NCI-H446 (cell line): Measurements from ENCODE around the gene ZNF212.

Experiments used
- DNase-seq, 2 experiments: peaks; one replicate each; lab custom pipeline; 2025; lab: John Stamatoyannopoulos, UW

Gene ZNF212

DNA sequence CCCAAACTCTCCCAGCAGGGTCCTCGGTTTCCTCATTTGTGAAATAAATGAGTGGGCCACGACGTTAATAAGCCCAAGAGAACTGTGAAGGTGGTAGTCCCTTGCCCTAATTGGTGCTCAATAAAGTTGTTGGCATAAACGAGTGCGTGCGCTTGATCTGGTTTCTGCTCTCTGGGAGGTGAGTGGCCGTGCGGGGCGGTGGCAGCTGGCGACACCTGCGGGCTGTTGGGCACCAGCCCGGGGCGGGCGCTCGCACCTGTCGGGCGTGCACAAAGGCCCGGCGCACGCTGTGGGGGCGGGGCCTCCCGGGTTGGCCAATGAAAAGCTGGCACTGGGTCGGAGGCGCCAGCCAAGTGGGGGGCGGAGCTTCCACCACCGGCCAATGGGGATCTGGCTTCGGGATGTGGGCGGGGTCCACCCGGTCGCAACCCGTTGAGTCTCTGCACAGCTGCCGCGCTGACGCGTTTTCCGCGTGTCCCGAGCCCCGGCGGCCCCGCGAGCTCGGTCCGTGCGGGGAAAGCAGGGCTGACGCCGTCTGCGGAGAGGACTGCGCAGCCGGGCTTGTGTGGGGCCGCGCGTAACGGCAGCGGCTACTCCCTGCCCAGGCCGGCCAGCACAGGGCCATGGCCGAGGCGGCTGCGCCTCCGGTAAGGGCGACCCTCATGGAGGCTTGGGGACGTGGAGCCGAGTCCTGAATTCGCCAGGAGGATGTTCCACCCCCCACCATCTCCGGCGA lies 45.6 kb downstream of the ZNF212 start:
- DNase-seq = peak; percentile 81 to 93

DNA sequence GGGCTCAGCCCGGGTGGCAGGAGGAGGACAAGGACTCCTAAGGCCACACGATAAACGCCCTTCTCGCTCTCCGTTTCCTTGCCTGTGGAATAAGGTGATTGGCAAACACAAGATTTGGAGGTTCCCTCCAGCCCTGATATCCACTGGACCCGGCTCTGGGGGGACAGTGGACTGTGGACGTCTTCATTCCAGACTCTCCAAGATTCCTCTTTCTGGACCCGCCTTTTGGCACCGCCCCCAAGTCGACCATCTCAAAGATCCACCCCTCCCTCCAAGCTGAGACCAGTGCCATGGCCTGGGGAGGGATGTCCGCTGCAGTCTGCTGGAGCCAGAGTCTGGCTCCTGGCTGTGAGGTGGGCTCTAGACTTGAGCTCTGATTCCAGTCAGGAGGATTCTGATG lies 46.2 kb downstream of the ZNF212 start:
- peak in 1 of 2 experiments; percentile 11 for DNase-seq

DNA sequence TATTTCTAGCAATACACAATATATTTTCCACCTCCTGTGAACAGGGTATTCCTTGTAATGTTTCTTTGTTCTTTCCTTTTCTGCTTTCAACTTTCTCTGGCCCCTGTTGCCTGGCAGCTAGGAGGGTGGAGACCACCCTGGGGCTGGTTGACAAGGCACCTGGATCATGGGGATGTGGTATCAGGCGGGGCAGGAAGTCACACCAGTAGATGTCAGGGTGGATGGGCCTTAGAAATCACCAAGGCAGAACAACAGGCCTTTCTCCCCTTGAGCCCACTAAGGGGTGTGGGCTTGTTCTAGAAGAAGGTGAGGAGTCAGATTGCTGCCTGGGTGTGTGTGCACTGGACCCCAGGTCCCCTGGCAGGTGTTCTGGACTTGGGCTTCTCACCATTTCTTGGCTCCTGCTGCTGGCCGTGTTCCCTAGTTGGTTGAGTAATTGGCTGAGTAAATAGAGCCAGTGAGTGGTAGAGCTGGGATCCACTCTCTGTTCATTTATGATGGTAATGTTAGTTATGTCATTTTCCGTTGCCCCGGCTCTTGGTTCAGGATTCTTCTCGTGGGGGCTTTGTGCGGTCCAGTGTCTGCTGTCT lies 47.5 kb downstream of the ZNF212 start:
- DNase-seq = no peak

DNA sequence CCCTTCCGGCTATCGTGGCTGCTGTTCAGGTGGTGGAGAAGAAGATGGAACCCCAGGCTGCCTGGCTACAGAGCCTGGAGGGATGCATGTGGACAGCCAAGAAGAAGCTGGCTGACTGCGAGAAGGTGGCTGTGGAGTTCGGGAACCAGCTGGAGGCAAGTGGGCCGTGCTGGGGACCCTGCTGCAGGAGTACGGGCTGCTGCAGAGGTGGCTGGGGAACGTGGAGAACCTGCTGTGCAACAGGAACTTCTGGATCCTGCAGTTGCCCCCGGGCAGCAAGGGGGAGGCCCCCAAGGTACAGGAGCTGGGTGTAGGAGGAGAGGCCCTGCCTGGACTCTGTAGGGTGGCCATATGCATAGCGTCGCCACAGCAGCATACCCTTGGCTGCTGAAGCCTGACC lies 48.2 kb downstream of the ZNF212 start:
- no peak for DNase-seq

DNA sequence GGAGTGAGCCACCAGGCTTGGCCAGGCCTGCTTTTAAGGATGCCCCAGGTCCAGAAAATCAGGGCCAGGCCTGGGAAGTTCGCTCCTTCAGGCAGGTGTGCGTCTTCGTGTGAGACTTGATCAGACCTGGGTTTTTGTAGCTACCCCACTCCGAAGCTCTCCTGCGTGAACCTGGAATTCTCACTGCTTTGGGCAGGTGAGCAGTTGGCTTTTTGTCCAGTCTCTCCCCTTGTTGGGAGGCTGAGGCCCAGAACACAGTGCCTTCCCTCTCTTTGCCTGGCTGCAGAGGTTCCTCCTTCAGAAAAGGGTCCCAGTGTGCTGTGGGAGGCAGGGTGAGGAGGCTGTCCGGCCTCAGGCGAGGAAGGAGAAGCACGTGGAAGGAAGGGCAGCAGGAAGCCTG lies 49.8 kb downstream of the ZNF212 start:
- DNase-seq = no peak

DNA sequence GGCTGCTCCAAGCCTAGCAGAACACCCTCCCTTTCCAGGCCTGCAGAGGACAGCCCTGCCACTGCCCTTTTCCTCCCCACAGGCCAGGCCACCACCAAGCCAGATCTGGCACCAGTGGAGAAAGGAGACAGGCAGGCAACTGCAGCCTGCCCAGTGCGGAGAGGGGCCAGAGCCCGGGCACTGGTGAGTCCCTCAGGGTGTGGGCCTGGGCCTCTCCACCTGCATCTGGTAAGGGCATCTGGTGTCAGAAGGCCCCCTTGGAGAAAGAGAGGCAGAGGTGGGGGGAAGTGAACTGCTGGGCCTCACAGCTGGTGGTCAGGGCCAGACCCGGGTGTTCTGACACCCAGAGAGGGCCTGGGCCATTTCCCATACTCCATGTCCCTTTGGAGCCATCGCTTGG lies 50.4 kb downstream of the ZNF212 start:
- no peak for DNase-seq

DNA sequence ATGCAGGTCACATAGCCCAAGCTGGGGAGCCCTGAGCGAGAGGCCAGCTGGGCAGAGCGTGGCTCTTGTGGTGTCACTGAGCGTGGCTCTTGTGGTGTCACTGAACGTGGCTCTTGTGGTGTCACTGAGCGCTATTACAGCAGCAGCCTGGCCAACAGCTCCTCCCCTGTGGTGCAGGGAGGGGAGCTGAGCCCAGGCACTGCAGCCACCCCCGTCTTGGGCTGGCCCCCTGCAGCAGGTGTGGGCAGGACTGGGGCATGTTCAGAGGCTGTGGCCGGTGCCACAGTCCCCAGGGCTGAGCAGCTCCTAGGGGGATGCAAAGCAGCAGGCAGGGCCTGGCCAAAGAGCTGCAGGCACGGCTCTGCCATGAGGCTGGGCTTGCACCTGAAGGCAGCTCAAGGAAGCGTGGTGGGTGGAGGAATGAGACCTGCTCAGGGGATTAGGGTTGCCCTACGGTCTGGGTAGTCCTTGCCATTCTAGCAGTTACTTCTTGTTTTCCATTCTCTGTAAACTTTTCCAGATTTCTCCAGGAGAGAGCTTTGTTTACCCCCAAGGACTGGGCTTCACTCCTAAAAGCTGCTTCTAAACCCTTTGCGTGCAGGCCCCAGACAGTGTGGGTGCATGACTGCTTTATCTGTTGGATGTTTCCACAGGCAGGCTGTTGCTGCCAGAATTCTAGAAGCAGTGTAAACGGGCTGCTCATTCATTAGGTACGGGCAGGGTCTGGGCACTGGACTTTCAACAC lies 51.8 kb downstream of the ZNF212 start:
- DNase-seq = no peak

DNA sequence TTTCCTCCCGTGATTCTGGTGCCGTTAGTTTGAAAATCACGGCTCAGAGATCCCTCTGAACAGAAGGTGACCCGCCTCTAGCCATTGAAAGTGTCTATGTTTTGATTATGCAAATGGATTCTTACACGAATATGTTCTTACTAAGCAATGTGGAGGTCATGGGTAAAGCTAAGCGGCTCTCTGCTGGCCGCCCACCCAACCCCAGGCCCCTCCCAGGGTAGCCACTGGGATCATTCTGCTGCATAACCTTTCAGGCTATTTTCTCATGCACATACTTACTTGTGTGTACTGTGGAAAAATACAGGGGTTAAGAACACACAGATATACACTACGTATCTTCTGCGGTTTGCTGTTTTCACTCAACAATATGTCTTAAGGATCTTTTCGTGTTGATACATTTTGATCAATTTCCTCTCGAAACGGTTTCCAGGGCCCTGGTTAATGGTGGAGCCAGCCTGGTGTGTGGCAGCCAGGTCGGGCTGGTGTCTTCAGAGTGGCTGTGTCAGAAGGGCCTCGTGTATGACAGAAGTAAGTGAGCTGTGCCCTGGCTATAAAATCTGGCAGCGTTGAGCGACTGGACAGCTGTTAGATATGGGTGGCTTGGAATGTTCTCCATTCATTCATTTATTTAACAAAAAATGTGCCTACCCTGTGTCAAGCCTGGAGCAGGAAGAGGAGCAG lies 52.5 kb downstream of the ZNF212 start:
- DNase-seq = no peak

DNA sequence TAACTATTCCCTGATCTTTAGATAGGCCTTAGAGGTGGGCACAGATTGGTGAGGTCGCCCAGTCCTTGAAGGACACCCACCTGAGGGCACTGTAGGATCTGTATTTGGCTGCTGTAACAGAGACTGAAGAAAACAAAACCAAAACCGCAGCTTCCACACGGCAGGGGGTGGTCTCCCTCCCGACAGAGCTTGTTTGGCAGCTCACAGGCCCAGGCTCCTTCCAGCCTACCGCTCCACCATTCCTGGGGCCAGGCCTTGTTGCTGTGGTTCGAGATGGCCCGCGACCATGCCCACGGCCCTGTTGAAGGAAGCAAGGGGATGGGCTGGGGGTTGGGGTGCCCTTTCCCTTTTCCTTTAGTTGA lies 53.0 kb downstream of the ZNF212 start:
- DNase-seq = no peak

DNA sequence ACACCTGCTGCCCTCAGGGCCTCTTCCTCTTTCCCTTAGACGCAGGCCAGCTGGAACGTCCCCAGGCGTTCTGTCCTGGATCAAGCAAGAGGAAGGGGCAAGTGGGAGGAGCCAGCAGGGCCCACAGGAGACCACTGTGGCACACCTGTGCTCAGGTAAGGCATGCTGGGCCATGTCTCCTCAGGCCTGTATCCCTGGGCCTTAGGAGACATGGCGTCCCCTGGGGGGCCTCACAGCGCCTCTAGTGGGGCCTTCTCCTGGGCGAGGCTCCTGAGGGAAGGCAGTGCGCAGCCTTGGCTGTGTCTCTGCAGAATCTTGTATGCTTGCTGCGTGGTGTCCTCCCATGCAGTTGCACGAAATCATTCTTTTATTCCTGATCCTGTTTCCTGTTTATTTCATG lies 53.9 kb downstream of the ZNF212 start:
- no peak for DNase-seq

DNA sequence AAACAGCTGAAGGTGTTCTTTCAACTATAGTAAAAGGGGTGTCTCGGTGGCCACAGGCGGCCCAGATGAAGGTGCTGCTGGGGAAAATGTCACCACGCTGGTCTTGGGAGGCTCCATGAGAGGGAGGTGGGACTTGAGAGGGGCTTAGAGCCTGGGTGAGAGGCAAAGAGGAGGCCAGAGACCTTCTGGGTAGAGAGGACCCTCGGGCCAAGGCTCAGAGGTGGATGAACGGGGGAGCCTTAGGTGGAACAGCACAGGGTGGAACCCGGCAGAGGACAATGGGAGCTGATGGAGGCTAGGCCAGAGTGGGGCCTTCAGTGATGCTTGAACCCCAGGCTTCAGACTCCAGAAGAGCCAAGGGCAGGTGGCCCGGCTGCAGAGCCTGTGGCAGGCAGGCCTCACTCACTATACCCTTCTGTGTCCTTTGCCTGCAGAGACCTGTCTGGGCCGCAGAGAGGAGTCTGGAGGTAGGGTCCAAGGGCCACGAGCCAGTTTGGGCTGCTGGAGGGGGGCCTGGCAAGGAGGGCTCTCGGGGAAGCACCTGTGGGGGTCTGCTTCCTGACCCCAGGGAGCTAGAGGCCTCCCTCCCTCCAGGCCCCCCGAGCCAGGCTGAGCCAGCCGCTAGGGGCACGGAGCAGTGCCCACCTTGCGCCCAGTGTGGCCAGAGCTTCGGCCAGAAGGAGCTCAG lies 54.6 kb downstream of the ZNF212 start:
- no peak for DNase-seq

DNA sequence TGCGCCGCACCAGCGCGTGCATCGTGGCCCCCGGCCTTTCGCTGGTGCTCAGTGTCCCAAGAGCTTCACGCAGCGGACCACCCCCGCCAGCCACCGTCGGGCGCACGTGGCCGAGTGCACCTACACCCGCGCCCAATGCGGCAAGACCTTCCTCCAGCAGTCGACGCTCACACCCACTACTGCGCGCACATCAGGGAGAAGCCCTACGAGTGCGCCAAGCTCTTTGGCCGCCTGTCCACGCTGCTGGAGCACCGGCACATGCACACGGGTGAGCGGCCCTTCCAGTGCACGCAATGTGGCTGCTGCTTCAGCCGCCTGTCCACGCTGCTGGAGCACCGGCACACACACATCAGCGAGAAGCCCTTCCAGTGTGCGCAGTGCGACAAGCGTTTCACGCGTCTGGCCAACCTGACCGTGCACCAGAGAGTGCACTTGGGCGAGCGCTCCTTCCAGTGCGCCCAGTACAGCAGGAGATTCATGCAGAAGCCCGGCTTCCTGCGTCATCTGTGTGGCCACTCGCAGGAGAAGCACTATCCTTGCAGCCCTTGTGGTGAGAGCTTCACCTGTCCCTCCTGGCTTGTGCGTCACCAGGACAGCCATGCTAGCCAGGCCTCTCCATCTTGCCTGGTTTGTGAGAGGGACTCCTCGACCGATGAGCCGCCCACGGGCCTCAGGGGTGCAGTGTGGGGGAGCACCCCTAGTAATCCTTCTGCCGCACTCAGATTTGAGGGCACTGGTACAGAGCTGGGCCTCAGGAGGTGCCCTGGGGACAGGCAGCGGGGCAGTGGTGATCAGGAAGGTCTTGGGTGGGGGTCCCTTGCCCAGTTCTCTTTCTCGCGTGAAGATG lies 55.4 kb downstream of the ZNF212 start:
- DNase-seq = no peak

DNA sequence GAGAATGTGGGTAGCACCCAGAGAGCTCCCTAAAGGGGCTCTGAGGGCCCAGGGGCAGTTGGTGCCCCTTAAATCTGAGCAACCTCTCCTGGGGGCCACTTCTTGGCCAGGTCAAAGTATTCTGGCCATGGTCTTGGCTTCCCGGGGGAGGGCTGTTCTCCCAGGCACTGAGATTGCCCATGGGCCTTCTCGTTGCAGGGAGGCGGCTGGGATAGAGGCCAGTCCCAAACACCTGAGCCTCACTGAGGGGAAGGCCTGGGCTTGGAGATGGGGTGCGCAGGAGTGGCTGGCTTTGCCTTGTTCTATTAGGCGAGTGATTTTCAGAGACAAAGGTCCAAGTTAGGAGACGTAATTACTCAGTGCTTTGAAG lies 56.0 kb downstream of the ZNF212 start:
- no peak for DNase-seq

DNA sequence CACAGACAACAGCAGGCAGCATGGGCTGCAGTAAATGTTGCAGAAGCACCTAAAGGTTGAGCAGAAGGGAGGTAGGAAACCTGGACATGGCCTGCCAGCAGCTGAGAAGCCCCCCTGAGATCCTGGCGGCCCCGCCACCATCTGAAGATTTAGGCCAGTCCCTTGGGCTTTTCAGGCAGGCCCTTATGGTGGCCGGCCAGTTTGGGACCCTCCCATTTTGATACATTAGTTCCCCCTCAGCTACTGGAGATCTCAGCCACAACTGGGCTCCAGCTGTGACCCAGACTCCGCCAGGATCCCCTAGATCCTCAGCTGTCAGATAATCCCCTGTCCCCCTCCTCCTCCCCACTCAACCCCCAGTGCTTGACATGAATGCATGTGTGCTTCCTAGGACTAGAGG lies 56.9 kb downstream of the ZNF212 start:
- no peak for DNase-seq

DNA sequence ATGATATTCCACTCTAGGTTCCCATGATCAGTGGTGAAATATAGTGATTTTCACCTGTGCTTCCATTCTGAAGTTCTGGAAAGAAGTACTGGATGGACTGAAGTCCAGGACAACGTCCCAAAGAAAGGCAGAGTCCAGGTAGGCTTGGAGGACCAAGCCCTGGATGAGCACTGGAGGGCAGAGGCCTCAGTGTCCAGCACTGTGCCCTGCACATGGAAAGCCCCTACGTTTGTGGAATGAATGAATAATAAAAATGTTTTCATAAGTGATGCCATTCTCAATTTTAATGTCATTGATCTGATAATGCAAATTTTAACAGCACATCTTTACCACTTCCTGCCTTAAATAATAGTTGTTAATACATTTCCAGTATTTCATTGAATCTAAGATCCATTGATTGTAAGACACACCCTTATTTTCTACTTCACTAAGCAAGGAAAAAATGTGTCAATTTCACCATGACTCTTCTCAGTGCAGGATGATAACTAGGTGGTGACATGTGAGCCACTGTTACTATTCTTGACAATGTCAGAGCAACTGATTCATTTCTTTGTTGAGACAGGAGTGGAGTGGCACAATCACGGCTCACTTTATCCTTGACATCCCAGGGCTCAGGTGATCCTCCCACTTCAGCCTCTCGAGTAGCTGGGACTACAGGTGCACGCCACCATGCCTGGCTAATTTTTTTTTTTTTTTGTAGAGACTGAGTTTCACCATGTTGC lies 57.7 kb downstream of the ZNF212 start:
- no peak for DNase-seq

DNA sequence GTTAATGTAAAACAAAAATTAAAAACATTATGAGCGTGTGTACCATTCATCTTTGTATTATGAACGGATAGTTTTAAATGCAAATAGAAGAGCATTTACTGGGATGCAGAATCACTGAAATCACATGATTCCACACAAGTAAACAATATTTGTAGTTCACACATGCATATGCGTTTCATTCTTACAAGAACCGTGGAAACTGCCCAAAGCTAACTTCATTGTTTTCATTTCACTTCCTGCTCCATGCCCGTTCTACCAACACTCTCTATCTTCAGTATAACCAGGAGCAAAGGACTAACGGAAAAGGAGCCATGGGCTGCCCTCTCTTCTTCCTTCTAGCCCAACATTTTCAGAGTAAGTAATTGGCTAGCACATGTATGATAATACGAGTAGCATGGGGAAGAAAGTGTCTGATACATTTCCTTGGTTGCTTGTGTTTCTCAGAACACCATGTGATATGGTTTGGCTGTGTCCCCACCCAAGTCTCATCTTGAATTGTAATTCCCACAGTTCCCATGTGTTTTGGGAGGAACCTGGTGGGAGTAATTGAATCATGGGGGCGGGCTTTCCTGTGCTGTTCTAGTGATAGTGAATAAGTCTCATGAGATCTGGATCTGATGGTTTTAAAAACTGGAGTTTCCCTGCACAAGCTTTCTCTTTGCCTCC lies 61.3 kb downstream of the ZNF212 start:
- DNase-seq = no peak

DNA sequence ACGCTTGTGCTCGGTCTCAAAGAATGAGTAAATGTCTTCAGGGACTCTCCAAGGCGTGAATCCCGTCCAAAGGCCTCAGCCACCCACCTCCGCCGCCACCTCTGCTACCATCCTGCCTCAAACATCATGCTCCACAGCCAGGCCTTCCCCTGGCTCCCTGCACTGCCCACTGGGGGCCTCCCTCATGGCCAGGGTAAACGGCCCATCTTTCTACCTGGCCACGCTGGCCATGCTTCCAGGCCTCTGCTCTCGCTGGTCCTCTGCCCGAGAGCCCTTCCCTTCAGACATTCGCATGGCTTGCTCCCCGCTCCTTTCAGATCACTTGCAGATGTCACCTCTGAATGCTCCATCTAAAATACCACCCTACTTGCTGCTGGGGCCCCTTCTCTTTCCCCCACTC lies 62.8 kb downstream of the ZNF212 start:
- no peak for DNase-seq

DNA sequence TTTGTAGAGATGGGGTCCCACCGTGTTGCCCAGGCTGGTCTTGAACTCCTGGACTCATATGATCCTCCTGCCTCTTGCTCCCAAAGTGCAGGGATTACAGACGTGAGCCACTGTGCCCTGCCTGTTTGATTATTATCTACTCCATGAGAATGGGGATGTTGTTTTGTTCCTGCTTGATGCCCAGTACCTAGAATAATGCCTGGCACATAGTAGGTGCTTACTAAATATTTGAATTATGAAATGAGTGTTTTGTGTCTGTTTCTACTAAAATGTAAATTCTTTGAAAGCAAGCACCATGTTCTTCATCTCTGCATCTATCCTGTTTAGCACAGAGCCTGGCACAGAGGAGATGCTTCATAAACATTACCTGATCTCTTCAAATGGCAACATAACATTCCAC lies 63.4 kb downstream of the ZNF212 start:
- no peak for DNase-seq

DNA sequence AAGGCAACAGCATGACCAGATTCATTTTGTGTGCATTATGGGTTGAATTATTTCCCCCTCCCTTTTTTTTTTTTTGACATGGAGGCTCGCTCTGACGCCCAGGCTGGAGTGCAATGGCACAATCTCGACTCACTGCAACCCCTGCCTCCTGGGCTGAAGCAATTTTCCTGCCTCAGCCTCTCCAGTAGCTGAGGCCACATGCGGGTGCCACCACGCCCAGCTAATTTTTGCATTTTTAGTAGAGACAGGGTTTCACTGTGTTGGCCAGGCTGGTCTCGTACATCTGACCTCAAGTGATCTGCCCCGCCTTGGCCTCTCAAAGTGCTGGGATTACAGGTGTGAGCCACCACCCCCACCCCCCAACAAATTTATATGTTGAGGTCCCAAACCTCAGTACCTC lies 64.6 kb downstream of the ZNF212 start:
- no peak for DNase-seq
